Right lobe of liver (tissue), 6 donors: ENCODE results near the gene PFN1. TPM values are rescaled to one million over a fixed set of nuclear protein-coding genes. Genes with fewer than 3 reads are reported as not detected.

ENCODE experiments used
- ATAC-seq, 4 donors: fragments of 200-7000 bp; cut with Tn5 transposase; one replicate each; pipeline ENCODE4 v1.9.1; 2020; ENCODE audit warnings: mild to moderate bottlenecking in 4 of 4, moderate library complexity in 4 of 4
- DNase-seq, 3 donors: peaks; one replicate each; pipeline ENCODE4 v3.0.0-alpha.2; 2020
- H3K27ac ChIP-seq, 3 donors: fragments of 200-600 bp; one replicate each; pipeline ENCODE4 v1.8.0; 2022
- H3K27me3 ChIP-seq, 2 donors: fragments of 200-600 bp; one replicate each; pipeline ENCODE4 v1.8.0; 2022
- H3K36me3 ChIP-seq, 4 donors: fragments of 200-600 bp; sonication (generic) in 1 of 4; one replicate each; pipeline versions ENCODE4 v1.5.1 to v1.8.0; 2017 to 2022; ENCODE audit warnings: control low read depth in 1 of 4
- H3K4me1 ChIP-seq, 4 donors: fragments of 200-600 bp; sonication (generic) in 1 of 4; one replicate each; pipeline versions ENCODE4 v1.5.1 to v1.8.0; 2017 to 2022; ENCODE audit warnings: control low read depth in 1 of 4
- H3K4me3 ChIP-seq, 3 donors: fragments of 200-600 bp; one replicate each; pipeline ENCODE4 v1.8.0; 2022
- H3K9me3 ChIP-seq, 4 donors: fragments of 200-600 bp; sonication (generic) in 1 of 4; one replicate each; pipeline versions ENCODE4 v1.5.1 to v1.8.0; 2017 to 2022; ENCODE audit warnings: control low read depth in 1 of 4
- CTCF ChIP-seq, 4 donors: fragments of 200-600 bp in 3 of 4; fragments of 450-650 bp in 1 of 4; IDR thresholded peaks; one replicate each; pipeline versions ENCODE4 v1.5.1 to v1.8.0; 2016 to 2022; ENCODE audit warnings: antibody characterized with exemption in 4 of 4, mild to moderate bottlenecking in 2 of 4
- POLR2A ChIP-seq: fragments of 450-650 bp; IDR thresholded peaks from one replicate; pipeline ENCODE4 v1.6.1; 2017; ENCODE audit warnings: antibody characterized with exemption, mild to moderate bottlenecking
- WGBS: methylation state at CpG from one replicate; pipeline ENCODE4 v1.1.6; 2018; ENCODE audit warnings: low coverage, low lambda C conversion rate; ENCODE audit not compliant: insufficient coverage; ENCODE audit errors: missing lambda C conversion rate; 5-methylcytosine and 5-hydroxymethylcytosine counted together
- intact Hi-C, 2 donors: fragments of 100-400 bp; cut with DNase I; formaldehyde crosslinking; loops; one replicate each; pipeline versions ENCODE4 v1.11.2 to v1.14.1; 2022
- total RNA-seq, 6 experiments: library from RNA; depleted of rRNA in 2 of 6; stranded (reverse); fragments of >200 nt in 2 of 6; fragmentation: NEBNext Ultra II Directional in 3 of 6; extraction: Animal tissue kit (Norgen Biotek cat#: 25700) in 3 of 6; gene quantifications; one replicate each; pipeline versions ENCODE4 v1.1.0 to v1.2.4, GENCODE V29; 2016 to 2023
- donor health status: DM: no; HTN: yes; CAD: no.
- donor health status: DM: no; HTN: no; CAD: no.
- donor health status: DM: no; HTN: no; CAD: no.
- donor health status: DM: no; HTN: yes; CAD: no.
- donor health status: DM: no; HTN: yes; CAD: no.

Gene PFN1
- total RNA-seq, 6 experiments from 2014 or later = 221 to 1,037 (median 292) TPM

- 11% methylated on average over 4 of the region's 6 CpGs for WGBS
- intact Hi-C loops = loop anchor here (5.0 to 10.0 kb wide), 2 partner anchors 82 to 84 kb away; no protein-coding TSS in a partner anchor
- Histone ChIP-seq H3K27ac (no peak overlapping the region), H3K4me3 (no peak overlapping the region), H3K9me3 (no peaks in the 10 kb centered on the region), H3K36me3 (peaks cover 0 to 34% (median 14%) of the 10 kb centered on the region in 4 donors), H3K27me3 (no peaks in the 10 kb centered on the region), H3K4me1 (no peaks in the 10 kb centered on the region)
- DNase-seq = no peak
- peak; percentile 67 to 79 (median 76) for ATAC-seq
- TF ChIP-seq CTCF (IDR thresholded peaks at IDR 0.05) (peak; percentile 65 to 77 (median 68)), POLR2A (no peak)
Measured at GRCh38 chr17:4980644-4981216, 32.4 kb upstream of the PFN1 start.

DNA sequence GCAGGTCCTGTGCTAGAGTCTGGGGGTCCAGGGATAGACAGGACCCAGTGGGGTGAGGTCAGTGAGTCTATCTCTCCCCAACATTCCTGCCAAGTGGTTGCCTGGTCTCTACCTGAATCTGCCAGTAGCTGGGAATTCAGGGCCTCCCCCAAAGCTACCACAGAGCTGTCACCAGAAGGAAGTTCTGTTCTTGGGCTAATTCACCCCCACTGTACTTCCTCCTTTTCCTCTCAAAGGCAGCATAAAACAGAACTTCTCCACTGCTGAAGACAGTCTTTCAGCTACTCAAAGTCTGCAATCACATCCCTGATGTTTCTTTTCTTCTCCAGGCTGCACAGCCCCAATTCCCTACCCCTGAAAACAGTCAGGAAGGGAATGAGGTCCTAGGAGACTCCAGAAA, 30.4 kb upstream of the PFN1 start:
- H3K9me3 ChIP-seq = no peaks in the 10 kb centered on the region
- H3K36me3 ChIP-seq = peaks cover 0 to 36% (median 14%) of the 10 kb centered on the region in 4 donors
- TF ChIP-seq POLR2A (no peak), CTCF (IDR thresholded peaks at IDR 0.05) (no peak)
- peak in 3 of 4 donors; percentile 4 to 56 (median 21) for ATAC-seq
- H3K4me3 ChIP-seq = no peak overlapping the region
- intact Hi-C loops = loop anchor here in 1 of 2 donors (10.0 kb wide), 1 partner anchor 64 kb away; no protein-coding TSS in a partner anchor
- H3K4me1 ChIP-seq = no peaks in the 10 kb centered on the region
- H3K27me3 ChIP-seq = no peaks in the 10 kb centered on the region
- DNase-seq = no peak
- no peak overlapping the region for H3K27ac ChIP-seq

DNA sequence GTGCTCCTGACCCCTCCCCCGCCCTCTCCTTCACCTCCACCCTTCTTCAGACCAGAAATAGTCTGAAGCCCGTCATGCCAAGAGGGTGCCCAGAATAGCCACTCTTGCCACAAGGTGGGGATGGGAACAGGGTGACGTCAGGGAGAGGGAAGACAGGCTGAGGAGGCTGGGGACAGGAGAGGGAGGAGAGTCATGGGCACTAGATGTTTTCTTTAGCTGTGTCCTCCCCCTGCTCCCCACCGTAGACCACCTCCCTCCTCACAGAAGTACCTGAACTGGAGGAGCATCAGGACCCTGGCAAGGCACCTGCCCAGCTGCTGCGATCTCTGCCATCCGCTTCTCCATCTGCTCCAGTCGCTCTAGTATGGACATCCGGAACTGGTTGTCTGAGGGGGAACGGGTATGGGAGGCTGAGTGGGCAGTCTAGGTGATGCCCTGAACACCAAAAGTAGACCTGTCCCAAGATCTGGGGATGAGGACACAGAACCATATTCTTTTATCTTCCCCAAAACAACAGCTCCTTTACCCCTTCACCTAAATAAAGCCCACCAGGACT, 25.9 kb upstream of the PFN1 start:
- TF ChIP-seq POLR2A (no peak), CTCF (IDR thresholded peaks at IDR 0.05) (no peak)

DNA sequence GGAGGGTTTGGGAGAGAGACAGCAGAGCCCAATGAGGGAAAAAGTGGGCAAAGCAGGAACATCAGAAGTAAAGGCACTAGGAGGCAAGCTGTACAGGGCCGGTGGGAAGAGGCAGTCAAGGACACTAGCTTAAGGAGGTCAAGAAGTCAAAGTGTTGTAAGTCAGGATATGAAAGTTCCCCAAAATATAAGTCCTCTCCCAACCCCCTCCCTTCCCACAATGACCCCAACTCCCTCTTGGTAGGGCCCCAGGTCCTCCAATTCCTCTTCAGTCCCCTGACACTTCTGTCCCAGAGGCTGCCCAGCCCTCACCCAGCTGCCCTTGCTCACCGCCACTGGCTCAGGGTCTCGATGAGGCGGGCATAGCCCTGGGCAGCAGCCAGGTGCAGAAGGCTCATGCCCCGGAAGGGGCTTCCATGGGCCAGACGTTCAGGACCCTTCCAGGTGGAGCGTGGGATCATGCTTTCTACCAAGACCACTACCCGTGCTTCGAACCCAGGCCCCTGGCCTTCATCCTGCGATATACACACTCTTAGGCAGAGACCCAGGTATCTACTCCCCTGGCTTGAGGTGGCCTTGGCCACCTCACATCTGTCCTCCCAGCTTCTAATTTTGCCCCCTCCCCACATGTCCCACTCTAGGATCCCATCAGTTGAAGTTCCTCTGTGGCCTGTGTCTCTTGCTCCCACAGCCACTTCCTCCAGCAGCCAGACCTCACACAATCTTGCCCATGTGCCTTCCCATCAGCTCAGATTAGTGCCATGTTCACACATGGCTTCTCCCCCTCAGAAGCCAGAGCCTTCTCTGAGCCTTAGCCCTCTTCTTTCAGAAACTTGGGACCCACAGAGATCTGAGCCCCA, 25.2 kb upstream of the PFN1 start:
- H3K9me3 ChIP-seq = no peaks in the 10 kb centered on the region
- no peak overlapping the region for H3K4me3 ChIP-seq
- H3K4me1 ChIP-seq = peaks cover 0 to 20% (median 10%) of the 10 kb centered on the region in 4 donors
- no peak overlapping the region for H3K27ac ChIP-seq
- ATAC-seq (peak in 2 of 4 donors; percentile 3 to 7), DNase-seq (no peak)
- intact Hi-C loops = loop anchor here in 1 of 2 donors (10.0 kb wide), 1 partner anchor 59 kb away; no protein-coding TSS in a partner anchor
- H3K36me3 ChIP-seq = peaks cover 0 to 29% (median 11%) of the 10 kb centered on the region in 4 donors
- 31% methylated on average over 2 of the region's 10 CpGs for WGBS
- TF ChIP-seq POLR2A (no peak), CTCF (IDR thresholded peaks at IDR 0.05) (no peak)
- no peaks in the 10 kb centered on the region for H3K27me3 ChIP-seq

More for the DNA sequence above, 25.9 kb upstream of the PFN1 start:
- intact Hi-C loops = loop anchor here in 1 of 2 donors (10.0 kb wide), 1 partner anchor 59 kb away; no protein-coding TSS in a partner anchor
- Histone ChIP-seq H3K4me3 (no peak overlapping the region), H3K9me3 (no peaks in the 10 kb centered on the region), H3K27ac (no peak overlapping the region), H3K27me3 (no peaks in the 10 kb centered on the region), H3K4me1 (peaks cover 0 to 14% (median 8%) of the 10 kb centered on the region in 4 donors), H3K36me3 (peaks cover 0 to 34% (median 13%) of the 10 kb centered on the region in 4 donors)
- DNase-seq = no peak
- no peak for ATAC-seq
- WGBS = 92% methylated on average over 2 of the region's 9 CpGs
